ENCODE results near the gene COL25A1.

The COL25A1 gene

GRCh38 chr4:109214622-109215301 is 87.7 kb downstream of the COL25A1 start:
- DNase-seq (ENCODE audit: low spot score) = no peak

- no peak for DNase-seq (ENCODE audit: low spot score)
Measured at GRCh38 chr4:109213056-109213455, 89.4 kb downstream of the COL25A1 start.

- no peak for DNase-seq (ENCODE audit: low spot score)
Measured at GRCh38 chr4:109211671-109212070, 90.8 kb downstream of the COL25A1 start.

- DNase-seq (ENCODE audit: low spot score) = no peak
Measured at GRCh38 chr4:109209647-109210046, 92.8 kb downstream of the COL25A1 start.

- DNase-seq (ENCODE audit: low spot score) = no peak
Measured at GRCh38 chr4:109207898-109208297, 94.6 kb downstream of the COL25A1 start.

- DNase-seq (ENCODE audit: low spot score) = no peak
Measured at GRCh38 chr4:109207061-109207460, 95.4 kb downstream of the COL25A1 start.

- DNase-seq (ENCODE audit: low spot score) = no peak
Measured at GRCh38 chr4:109206620-109207019, 95.8 kb downstream of the COL25A1 start.

- DNase-seq (ENCODE audit: low spot score) = no peak
Measured at GRCh38 chr4:109205186-109205585, 97.3 kb downstream of the COL25A1 start.

GRCh38 chr4:109199585-109199984 is 102.9 kb downstream of the COL25A1 start:
- no peak for DNase-seq (ENCODE audit: low spot score)

- no peak for DNase-seq (ENCODE audit: low spot score)
Measured at GRCh38 chr4:109195646-109196045, 106.8 kb downstream of the COL25A1 start.

GRCh38 chr4:109191216-109191615 is 111.2 kb downstream of the COL25A1 start:
- no peak for DNase-seq (ENCODE audit: low spot score)

- no peak for DNase-seq (ENCODE audit: low spot score)
Measured at GRCh38 chr4:109186458-109186945, 116.0 kb downstream of the COL25A1 start.

- no peak for DNase-seq (ENCODE audit: low spot score)
Measured at GRCh38 chr4:109185951-109186350, 116.5 kb downstream of the COL25A1 start.

GRCh38 chr4:109185548-109185947 is 116.9 kb downstream of the COL25A1 start:
- DNase-seq (ENCODE audit: low spot score) = no peak

GRCh38 chr4:109184491-109184961 is 117.9 kb downstream of the COL25A1 start:
- DNase-seq (ENCODE audit: low spot score) = no peak

GRCh38 chr4:109183931-109184490 is 118.4 kb downstream of the COL25A1 start:
- DNase-seq (ENCODE audit: low spot score) = no peak

- DNase-seq (ENCODE audit: low spot score) = no peak
Measured at GRCh38 chr4:109182696-109183095, 119.8 kb downstream of the COL25A1 start.

GRCh38 chr4:109179061-109179460 is 123.4 kb downstream of the COL25A1 start:
- no peak for DNase-seq (ENCODE audit: low spot score)

GRCh38 chr4:109177096-109177810 is 125.2 kb downstream of the COL25A1 start:
- no peak for DNase-seq (ENCODE audit: low spot score)

GRCh38 chr4:109174224-109174953 is 128.1 kb downstream of the COL25A1 start:
- no peak for DNase-seq (ENCODE audit: low spot score)

GRCh38 chr4:109172301-109172700 is 130.2 kb downstream of the COL25A1 start:
- DNase-seq (ENCODE audit: low spot score) = no peak

- no peak for DNase-seq (ENCODE audit: low spot score)
Measured at GRCh38 chr4:109171070-109171469, 131.4 kb downstream of the COL25A1 start.
